Fibroblast of mammary gland (primary cell): Measurements from ENCODE around the gene NDC80.
"Not testable (repeated sequence)": the region's sequence is repeated elsewhere in the genome, so short reads cannot be mapped to it uniquely, and the experiment has no call there.

Experiments used
- DNase-seq: peaks from one replicate; pipeline ENCODE4 v3.0.0-alpha.2; 2010; ENCODE audit warnings: low read depth
- H3K4me3 ChIP-seq: 2 replicates; pipeline ENCODE4 v1.5.1; 2011; ENCODE audit warnings: low read depth, mild to moderate bottlenecking, low read length, moderate library complexity; ENCODE audit not compliant: control insufficient read depth
- CTCF ChIP-seq: conservative IDR thresholded peaks from 2 replicates; pipeline ENCODE4 v1.5.1; 2011; ENCODE audit warnings: low read depth, low read length, inconsistent platforms; ENCODE audit not compliant: control insufficient read depth, insufficient read depth

Gene NDC80

GRCh38 chr18:2540575-2540974, 30.8 kb upstream of the NDC80 start:
- H3K4me3 ChIP-seq = no peak overlapping the region
- DNase-seq = no peak
- TF ChIP-seq CTCF = no peak

DNA sequence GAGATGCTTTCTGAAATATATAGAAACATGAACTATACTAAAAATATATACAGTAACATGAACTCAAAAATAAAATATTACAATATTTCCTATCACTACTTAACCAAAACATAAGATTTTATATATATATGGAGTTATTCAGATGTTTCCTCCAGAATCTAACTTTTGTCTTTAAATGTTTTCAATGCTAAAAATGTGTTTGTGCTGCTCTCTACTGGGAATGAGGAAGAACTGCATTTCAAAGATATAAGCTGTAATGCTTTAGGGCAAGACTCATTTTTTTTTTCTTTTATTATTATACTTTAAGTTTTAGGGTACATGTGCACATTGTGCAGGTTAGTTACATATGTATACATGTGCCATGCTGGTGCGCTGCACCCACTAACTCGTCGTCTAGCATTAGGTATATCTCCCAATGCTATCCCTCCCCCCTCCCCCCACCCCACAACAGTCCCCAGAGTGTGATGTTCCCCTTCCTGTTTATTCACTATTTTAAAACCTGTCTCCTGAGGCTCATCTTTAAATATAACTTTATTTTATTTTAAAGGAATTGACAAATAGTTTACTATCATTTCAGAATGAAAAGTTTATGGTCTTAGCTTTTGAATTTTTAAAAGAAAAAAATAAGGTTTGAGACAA, 29.3 kb upstream of the NDC80 start:
- peak; percentile 68 for TF ChIP-seq CTCF
- DNase-seq = peak; percentile 50
- H3K4me3 ChIP-seq = not testable (repeated sequence)

GRCh38 chr18:2545155-2545554, 26.2 kb upstream of the NDC80 start:
- H3K4me3 ChIP-seq = no peak overlapping the region
- TF ChIP-seq CTCF = no peak
- DNase-seq = no peak

DNA sequence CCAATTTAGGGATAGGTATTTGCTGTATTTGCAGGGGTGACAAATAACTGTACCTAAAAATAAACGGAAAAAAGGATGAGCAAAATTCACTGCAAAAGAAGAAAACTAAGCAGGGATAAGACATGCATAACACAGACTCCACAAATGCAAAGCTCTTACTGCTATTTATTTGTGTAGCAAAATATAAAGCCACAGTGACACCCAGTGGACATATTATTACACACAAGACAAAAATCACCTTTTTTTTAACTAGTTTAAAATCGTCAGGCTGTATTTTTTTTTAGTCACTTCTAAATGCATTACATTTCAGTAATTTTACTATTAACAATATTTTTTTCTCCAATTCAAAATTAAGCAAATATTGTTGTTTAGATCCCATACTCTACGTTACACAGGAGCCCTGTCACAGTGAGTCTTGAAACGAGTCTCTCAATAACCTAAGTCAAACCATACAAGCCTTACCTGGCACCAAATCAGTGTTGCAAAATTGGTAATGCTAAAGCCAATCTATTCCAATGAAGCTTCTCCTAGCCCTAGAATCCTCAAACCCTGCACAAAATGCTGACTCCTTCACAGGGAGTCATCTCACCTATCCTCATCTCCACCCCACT, 23.8 kb upstream of the NDC80 start:
- no peak overlapping the region for H3K4me3 ChIP-seq
- DNase-seq = peak; percentile 69
- peak; percentile 52 for TF ChIP-seq CTCF

- H3K4me3 ChIP-seq = no peak overlapping the region
- no peak for DNase-seq
- no peak for TF ChIP-seq CTCF
Measured at GRCh38 chr18:2549462-2549861, 21.9 kb upstream of the NDC80 start.

GRCh38 chr18:2551425-2551824, 19.9 kb upstream of the NDC80 start:
- no peak for TF ChIP-seq CTCF
- no peak for DNase-seq
- no peak overlapping the region for H3K4me3 ChIP-seq

- H3K4me3 ChIP-seq = no peak overlapping the region
- no peak for DNase-seq
- TF ChIP-seq CTCF = no peak
Measured at GRCh38 chr18:2554696-2555095, 16.7 kb upstream of the NDC80 start.
